ENCODE data around the gene MGP.

The MGP gene

GRCh38 chr12:14871247-14871646 lies 14.4 kb downstream of the MGP start:
- no peak overlapping the region for H3K27ac Mint-ChIP-seq
- no peaks in the 10 kb centered on the region for H3K9me3 Mint-ChIP-seq
- peaks cover 31 to 46% of the 10 kb centered on the region in 2 donors for H3K27me3 Mint-ChIP-seq
- H3K4me3 Mint-ChIP-seq = no peak overlapping the region
- ATAC-seq (replicated peaks) = no peak
- H3K4me1 Mint-ChIP-seq (ENCODE audit: low read depth in 2 of 2) = no peaks in the 10 kb centered on the region
- no peak for DNase-seq
- H3K36me3 Mint-ChIP-seq (ENCODE audit: insufficient read depth) = no peaks in the 10 kb centered on the region

- DNase-seq (no peak), ATAC-seq (replicated peaks) (no peak)
- Mint-ChIP-seq H3K4me3 (no peak overlapping the region), H3K9me3 (peaks cover 0 to 2% of the 10 kb centered on the region in 2 donors), H3K36me3 (ENCODE audit: insufficient read depth) (no peaks in the 10 kb centered on the region), H3K27me3 (peaks cover 45 to 50% of the 10 kb centered on the region in 2 donors), H3K27ac (no peak overlapping the region), H3K4me1 (ENCODE audit: low read depth in 2 of 2) (no peaks in the 10 kb centered on the region)
Measured at GRCh38 chr12:14868916-14869506, 16.6 kb downstream of the MGP start.

GRCh38 chr12:14860490-14860889 lies 25.2 kb downstream of the MGP start:
- Mint-ChIP-seq H3K4me1 (ENCODE audit: low read depth in 2 of 2) (no peaks in the 10 kb centered on the region), H3K27me3 (peaks cover 0 to 6% of the 10 kb centered on the region in 2 donors), H3K36me3 (ENCODE audit: insufficient read depth) (no peaks in the 10 kb centered on the region), H3K9me3 (peaks cover 0 to 3% of the 10 kb centered on the region in 2 donors), H3K27ac (no peak overlapping the region), H3K4me3 (no peak overlapping the region)
- ATAC-seq (replicated peaks) (no peak), DNase-seq (no peak)

- Mint-ChIP-seq H3K4me3 (no peak overlapping the region), H3K9me3 (peaks cover 0 to 3% of the 10 kb centered on the region in 2 donors), H3K27ac (no peak overlapping the region), H3K27me3 (no peaks in the 10 kb centered on the region), H3K4me1 (ENCODE audit: low read depth in 2 of 2) (no peaks in the 10 kb centered on the region), H3K36me3 (ENCODE audit: insufficient read depth) (no peaks in the 10 kb centered on the region)
- DNase-seq = no peak
- ATAC-seq (replicated peaks) = no peak
Measured at GRCh38 chr12:14858513-14858912, 27.1 kb downstream of the MGP start.

GRCh38 chr12:14854586-14855183 lies 31.0 kb downstream of the MGP start:
- no peak for ATAC-seq (replicated peaks)
- DNase-seq = no peak
- H3K27me3 Mint-ChIP-seq = no peaks in the 10 kb centered on the region
- no peaks in the 10 kb centered on the region for H3K4me1 Mint-ChIP-seq (ENCODE audit: low read depth in 2 of 2)
- H3K4me3 Mint-ChIP-seq = no peak overlapping the region
- no peaks in the 10 kb centered on the region for H3K36me3 Mint-ChIP-seq (ENCODE audit: insufficient read depth)
- H3K27ac Mint-ChIP-seq = no peak overlapping the region
- no peaks in the 10 kb centered on the region for H3K9me3 Mint-ChIP-seq

- H3K9me3 Mint-ChIP-seq = no peaks in the 10 kb centered on the region
- H3K36me3 Mint-ChIP-seq (ENCODE audit: insufficient read depth) = no peaks in the 10 kb centered on the region
- H3K27me3 Mint-ChIP-seq = no peaks in the 10 kb centered on the region
- H3K4me1 Mint-ChIP-seq (ENCODE audit: low read depth in 2 of 2) = no peaks in the 10 kb centered on the region
- ATAC-seq (replicated peaks) (no peak), DNase-seq (no peak)
- H3K27ac Mint-ChIP-seq = no peak overlapping the region
- no peak overlapping the region for H3K4me3 Mint-ChIP-seq
Measured at GRCh38 chr12:14853961-14854360, 31.7 kb downstream of the MGP start.

GRCh38 chr12:14852880-14853279 lies 32.8 kb downstream of the MGP start:
- H3K27me3 Mint-ChIP-seq = no peaks in the 10 kb centered on the region
- H3K36me3 Mint-ChIP-seq (ENCODE audit: insufficient read depth) = no peaks in the 10 kb centered on the region
- no peak for ATAC-seq (replicated peaks)
- no peaks in the 10 kb centered on the region for H3K9me3 Mint-ChIP-seq
- H3K4me3 Mint-ChIP-seq = no peak overlapping the region
- no peak for DNase-seq
- H3K4me1 Mint-ChIP-seq (ENCODE audit: low read depth in 2 of 2) = no peaks in the 10 kb centered on the region
- no peak overlapping the region for H3K27ac Mint-ChIP-seq

- Mint-ChIP-seq H3K4me1 (ENCODE audit: low read depth in 2 of 2) (no peaks in the 10 kb centered on the region), H3K27me3 (no peaks in the 10 kb centered on the region), H3K36me3 (ENCODE audit: insufficient read depth) (no peaks in the 10 kb centered on the region), H3K4me3 (no peak overlapping the region), H3K27ac (peak overlapping the region in 1 of 2 donors; percentile 27), H3K9me3 (no peaks in the 10 kb centered on the region)
- no peak for ATAC-seq (replicated peaks)
- DNase-seq = no peak
Measured at GRCh38 chr12:14850929-14851663, 34.6 kb downstream of the MGP start.

GRCh38 chr12:14849661-14850060 lies 36.0 kb downstream of the MGP start:
- no peaks in the 10 kb centered on the region for H3K9me3 Mint-ChIP-seq
- DNase-seq = no peak
- H3K4me1 Mint-ChIP-seq (ENCODE audit: low read depth in 2 of 2) = peaks cover 0 to 5% of the 10 kb centered on the region in 2 donors
- H3K4me3 Mint-ChIP-seq = no peak overlapping the region
- no peaks in the 10 kb centered on the region for H3K36me3 Mint-ChIP-seq (ENCODE audit: insufficient read depth)
- ATAC-seq (replicated peaks) = no peak
- H3K27me3 Mint-ChIP-seq = no peaks in the 10 kb centered on the region
- H3K27ac Mint-ChIP-seq = no peak overlapping the region

GRCh38 chr12:14846876-14847580 lies 38.6 kb downstream of the MGP start:
- H3K4me1 Mint-ChIP-seq (ENCODE audit: low read depth in 2 of 2) = peaks cover 0 to 5% of the 10 kb centered on the region in 2 donors
- no peak overlapping the region for H3K4me3 Mint-ChIP-seq
- H3K9me3 Mint-ChIP-seq = no peaks in the 10 kb centered on the region
- ATAC-seq (replicated peaks) = no peak
- H3K27ac Mint-ChIP-seq = no peak overlapping the region
- no peaks in the 10 kb centered on the region for H3K36me3 Mint-ChIP-seq (ENCODE audit: insufficient read depth)
- no peaks in the 10 kb centered on the region for H3K27me3 Mint-ChIP-seq
- no peak for DNase-seq

GRCh38 chr12:14846042-14846587 lies 39.5 kb downstream of the MGP start:
- no peaks in the 10 kb centered on the region for H3K36me3 Mint-ChIP-seq (ENCODE audit: insufficient read depth)
- no peaks in the 10 kb centered on the region for H3K9me3 Mint-ChIP-seq
- H3K27ac Mint-ChIP-seq = no peak overlapping the region
- peaks cover 0 to 5% of the 10 kb centered on the region in 2 donors for H3K4me1 Mint-ChIP-seq (ENCODE audit: low read depth in 2 of 2)
- no peak for DNase-seq
- H3K27me3 Mint-ChIP-seq = no peaks in the 10 kb centered on the region
- no peak for ATAC-seq (replicated peaks)
- H3K4me3 Mint-ChIP-seq = no peak overlapping the region

GRCh38 chr12:14845350-14845750 lies 40.3 kb downstream of the MGP start:
- peaks cover 4% of the 10 kb centered on the region in 2 donors for H3K27me3 Mint-ChIP-seq
- peaks cover 0 to 5% of the 10 kb centered on the region in 2 donors for H3K4me1 Mint-ChIP-seq (ENCODE audit: low read depth in 2 of 2)
- DNase-seq (peak; percentile 38 to 54 (median 39)), ATAC-seq (replicated peaks) (peak; percentile 70)
- H3K27ac Mint-ChIP-seq = peak overlapping the region in 1 of 2 donors; percentile 67
- H3K4me3 Mint-ChIP-seq = peak overlapping the region in 1 of 2 donors; percentile 0
- H3K9me3 Mint-ChIP-seq = no peaks in the 10 kb centered on the region
- no peaks in the 10 kb centered on the region for H3K36me3 Mint-ChIP-seq (ENCODE audit: insufficient read depth)

GRCh38 chr12:14844401-14844800 lies 41.3 kb downstream of the MGP start:
- H3K9me3 Mint-ChIP-seq = no peaks in the 10 kb centered on the region
- ATAC-seq (replicated peaks) (no peak), DNase-seq (no peak)
- peaks cover 0 to 5% of the 10 kb centered on the region in 2 donors for H3K4me1 Mint-ChIP-seq (ENCODE audit: low read depth in 2 of 2)
- peaks cover 13 to 14% of the 10 kb centered on the region in 2 donors for H3K27me3 Mint-ChIP-seq
- H3K36me3 Mint-ChIP-seq (ENCODE audit: insufficient read depth) = no peaks in the 10 kb centered on the region
- H3K4me3 Mint-ChIP-seq = no peak overlapping the region
- H3K27ac Mint-ChIP-seq = no peak overlapping the region

All from effector memory CD8-positive, alpha-beta T cell (primary cell).